ENCODE data around the gene COX19.
"Not testable (repeated sequence)": the region's sequence is repeated elsewhere in the genome, so short reads cannot be mapped to it uniquely, and the experiment has no call there.

The COX19 gene

GRCh38 chr7:1009747-1010146 lies 34.4 kb upstream of the COX19 start:
- DNase-seq = no peak

- DNase-seq = no peak
Observed at GRCh38 chr7:1008733-1009363, 33.5 kb upstream of the COX19 start.

DNA sequence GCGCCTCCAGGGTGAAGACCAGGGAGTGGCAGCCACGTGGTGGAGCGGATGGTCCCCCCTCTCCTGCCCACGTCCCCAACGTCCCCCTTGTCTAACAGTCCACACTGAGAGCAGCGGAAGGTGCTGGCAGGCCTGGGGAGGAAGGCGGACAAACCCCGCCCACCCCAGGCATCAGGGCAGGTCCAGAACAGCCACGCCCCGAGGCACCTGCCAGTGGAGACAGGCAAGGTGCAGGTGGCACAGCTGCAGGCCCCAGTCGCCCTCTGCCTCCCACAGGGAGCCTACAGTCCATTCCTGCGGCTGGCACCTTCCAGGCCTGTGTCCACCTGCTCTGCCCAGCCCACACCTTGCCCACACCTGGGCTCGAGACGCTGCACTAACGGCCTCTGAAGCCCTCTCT lies 32.6 kb upstream of the COX19 start:
- DNase-seq = no peak

GRCh38 chr7:1005303-1005702 lies 30.0 kb upstream of the COX19 start:
- no peak for DNase-seq

- no peak for DNase-seq
Observed at GRCh38 chr7:1004018-1004852, 28.9 kb upstream of the COX19 start.

GRCh38 chr7:1002445-1002844 lies 27.1 kb upstream of the COX19 start:
- DNase-seq = not testable (repeated sequence)

GRCh38 chr7:1002026-1002425 lies 26.7 kb upstream of the COX19 start:
- DNase-seq = not testable (repeated sequence)

GRCh38 chr7:1001069-1001770 lies 25.9 kb upstream of the COX19 start:
- DNase-seq = not testable (repeated sequence)

DNA sequence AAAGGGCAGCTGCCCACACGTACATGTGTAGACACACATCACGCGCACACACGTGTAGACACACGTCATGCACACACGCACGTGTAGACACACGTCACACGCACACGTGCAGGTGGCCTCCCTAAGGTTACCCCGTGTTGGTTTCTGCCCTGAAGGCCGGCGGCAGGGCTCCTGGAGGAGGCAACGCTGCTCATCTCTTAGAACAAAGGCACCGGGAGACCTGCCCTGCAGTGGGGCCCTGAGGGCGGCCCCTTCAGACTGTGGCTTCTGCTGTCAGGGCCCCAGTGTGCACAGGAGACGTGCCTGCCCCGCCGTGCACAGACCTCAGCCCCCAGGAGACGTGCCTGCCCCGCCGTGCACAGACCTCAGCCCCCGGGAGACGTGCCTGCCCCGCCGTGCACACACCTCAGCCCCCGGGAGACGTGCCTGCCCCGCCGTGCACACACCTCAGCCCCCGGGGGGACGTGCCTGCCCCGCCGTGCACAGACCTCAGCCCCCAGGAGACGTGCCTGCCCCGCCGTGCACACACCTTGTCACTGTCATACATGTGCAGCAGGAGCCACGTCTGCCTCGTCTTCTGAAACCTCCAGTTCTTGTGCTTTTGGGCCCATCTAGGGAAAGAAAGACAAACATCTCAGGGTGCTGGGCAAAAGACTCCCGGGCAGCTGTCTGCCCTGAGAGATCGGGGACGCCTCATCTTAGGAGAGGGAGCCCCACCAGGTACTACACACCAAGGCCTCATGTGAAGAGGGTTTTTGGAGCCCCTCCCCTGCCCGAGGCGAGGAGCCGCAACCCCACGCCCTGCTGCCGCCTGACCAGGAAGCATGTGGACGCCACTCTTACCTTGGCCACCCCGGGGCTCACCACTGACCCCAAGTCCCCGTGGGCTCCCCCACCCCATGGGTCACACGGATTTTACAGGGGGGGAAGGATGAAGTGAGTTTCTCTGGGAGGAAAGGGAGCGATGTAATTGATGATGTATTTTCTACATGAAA lies 24.9 kb upstream of the COX19 start:
- DNase-seq = no peak

- no peak for DNase-seq
Observed at GRCh38 chr7:999149-999879, 24.0 kb upstream of the COX19 start.

- no peak for DNase-seq
Observed at GRCh38 chr7:997404-998395, 22.4 kb upstream of the COX19 start.

- DNase-seq = no peak
Observed at GRCh38 chr7:996079-996872, 20.9 kb upstream of the COX19 start.

GRCh38 chr7:995571-995970 lies 20.2 kb upstream of the COX19 start:
- DNase-seq = no peak

GRCh38 chr7:994592-995308 lies 19.4 kb upstream of the COX19 start:
- no peak for DNase-seq

DNA sequence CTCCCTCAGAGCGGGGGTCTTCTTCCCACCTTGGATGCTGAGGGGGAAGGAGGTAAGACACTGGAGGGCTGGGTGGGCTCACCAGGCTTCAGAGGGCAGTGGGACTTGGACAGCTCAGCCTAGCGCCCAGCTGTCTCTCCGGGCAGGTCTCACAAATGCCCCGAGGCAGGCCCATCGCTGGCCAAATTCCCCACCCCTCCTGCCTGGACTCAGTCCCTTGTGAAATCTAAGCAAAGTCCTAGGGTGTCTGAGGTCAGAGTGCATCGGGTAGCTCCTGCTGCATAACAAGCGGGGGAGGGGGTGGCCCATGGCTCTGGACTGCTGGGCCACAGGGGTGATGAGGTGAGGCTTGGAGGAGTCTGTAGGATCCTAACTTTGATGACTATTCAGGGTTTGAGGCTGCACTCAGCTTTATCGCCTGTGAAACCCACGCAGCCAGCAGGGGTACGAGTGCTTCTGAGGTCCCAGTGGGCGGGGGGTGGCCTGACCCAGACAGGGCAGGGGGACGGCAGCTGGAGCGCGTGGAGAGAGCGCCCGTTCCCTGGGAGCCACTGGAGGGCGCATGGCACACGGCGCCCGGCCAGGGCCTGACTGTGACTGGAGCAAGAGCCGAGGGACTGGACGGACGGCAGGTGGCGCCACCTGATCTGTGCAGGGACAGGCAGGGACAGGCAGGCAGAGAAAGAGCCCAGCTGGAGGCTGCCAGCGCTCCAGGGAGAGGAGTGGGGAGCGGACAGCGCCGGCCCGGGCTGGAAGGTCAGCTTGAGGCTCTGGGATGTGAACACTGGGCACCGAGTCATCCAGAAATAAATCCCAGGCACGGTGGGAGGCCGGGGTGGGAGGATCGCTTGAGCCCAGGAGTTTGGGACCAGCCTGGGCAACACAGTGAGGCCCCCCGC lies 17.6 kb upstream of the COX19 start:
- DNase-seq = peak; percentile 93 to 94

DNA sequence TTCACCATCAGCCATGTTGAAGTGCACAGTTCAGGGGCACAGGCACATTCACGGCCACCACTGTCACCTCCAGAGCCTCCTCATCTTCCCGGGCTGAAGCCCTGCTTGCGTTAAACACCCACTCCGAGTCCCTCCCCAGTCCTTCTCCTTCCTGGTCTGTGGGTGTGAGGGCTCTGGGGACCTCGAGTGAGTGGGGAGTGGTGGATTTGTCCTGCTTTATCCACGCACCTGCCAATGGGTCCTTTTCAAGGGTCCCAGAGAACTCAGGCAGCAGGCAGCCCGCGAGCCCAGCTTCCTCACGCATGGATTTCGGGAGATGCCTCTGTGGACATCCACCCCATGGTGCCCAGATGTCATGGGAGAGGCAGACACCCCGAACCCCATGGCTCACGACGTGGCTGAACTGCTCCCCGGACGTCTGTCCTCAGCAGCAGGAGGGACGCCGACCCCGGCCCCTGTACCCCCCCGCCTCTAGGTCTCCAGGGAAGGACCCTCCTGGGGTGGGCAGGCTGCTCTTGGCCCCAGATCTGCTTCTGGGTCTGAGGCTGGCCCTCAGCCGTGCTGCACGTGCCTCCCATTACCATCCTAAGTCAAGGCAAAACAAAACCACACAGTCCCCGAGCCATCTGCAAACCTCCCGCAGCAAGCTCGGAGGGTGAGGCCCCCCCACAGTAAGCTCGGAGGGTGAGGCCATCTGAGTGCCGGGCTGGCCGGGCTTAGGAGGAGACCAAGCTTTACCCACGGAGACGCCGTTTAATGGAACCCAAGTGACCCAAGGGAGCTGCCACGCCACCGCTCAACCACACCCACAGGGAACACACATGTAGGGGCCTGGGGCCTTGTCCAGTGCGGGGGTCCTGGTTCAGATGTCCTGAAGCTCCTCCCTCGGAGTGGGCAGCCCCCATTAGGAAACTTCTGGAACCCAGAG lies 16.6 kb upstream of the COX19 start:
- DNase-seq = no peak

Measured in activated CD4-positive, alpha-beta T cell treated with anti-CD3 and anti-CD28 coated beads, Interleukin-2, amount 50 U/mL, for 4 hours (primary cell).